ENCODE results near the gene RAMP1. TPM values are rescaled to one million over a fixed set of nuclear protein-coding genes. Genes with fewer than 3 reads are reported as not detected.

The RAMP1 gene
- total and polyA plus RNA-seq, 9 of the 15 experiments (the other 6 are each of a cell fraction or from before 2014, with no cell fraction given) = 0.72 to 0.77 TPM; not detected in 7

GRCh38 chr2:237916296-237916695 is 56.9 kb downstream of the RAMP1 start:
- in situ Hi-C loops (cut with MboI) (no loop called here), intact Hi-C loops (cut with micrococcal nuclease) (no loop called here)
- TF ChIP-seq HDAC2 (IDR thresholded peaks at IDR 0.05) = no peak
- TF ChIP-seq ELF2 (CRISPR knock-in tag; IDR thresholded peaks at IDR 0.05) = no peak
- TF ChIP-seq KDM2B (CRISPR knock-in tag; IDR thresholded peaks at IDR 0.05) = no peak
- no peak for TF ChIP-seq SIN3B (IDR thresholded peaks at IDR 0.05; ENCODE audit: low read depth)
- no peak for TF ChIP-seq NR2F6 (CRISPR knock-in tag; IDR thresholded peaks at IDR 0.05)
- no peak for TF ChIP-seq KDM1A (IDR thresholded peaks at IDR 0.05)
- TF ChIP-seq ZC3H4 (CRISPR knock-in tag; IDR thresholded peaks at IDR 0.05; ENCODE audit: borderline replicate concordance) = no peak
- H3K36me3 ChIP-seq (ENCODE audit: control insufficient read depth, insufficient read depth, low read length) = no peaks in the 10 kb centered on the region
- WGBS (ENCODE audit: insufficient coverage, low coverage, missing lambda C conversion rate) = 78% methylated on average over 8 of the region's 13 CpGs
- no peaks in the 10 kb centered on the region for H3K27me3 ChIP-seq (ENCODE audit: control insufficient read depth in 2 of 2, insufficient read depth in 2 of 2, low read length in 2 of 2)
- no peak overlapping the region for H3K27ac ChIP-seq (ENCODE audit: extremely low read depth, low read depth, low read length)
- no peaks in the 10 kb centered on the region for H3K9me1 ChIP-seq (ENCODE audit: control insufficient read depth, insufficient read depth, low read length)
- no peak overlapping the region for H3K9ac ChIP-seq (ENCODE audit: insufficient read depth in 1 of 2, low read depth in 2 of 2, low read length in 2 of 2)
- no TSS peak for BruUV-seq (replicated peaks)
- DNase-seq (ENCODE audit: extremely low read depth in 1 of 4, low spot score in 3 of 4) (no peak), ATAC-seq (no peak), FAIRE-seq (no peak)
- peaks cover 0 to 12% of the 10 kb centered on the region in 2 experiments; a peak in 2 of 5 replicates for H3K4me1 ChIP-seq (replicated peaks in 1 of 2; ENCODE audit: control insufficient read depth in 2 of 2, insufficient read depth in 2 of 2, low read length in 2 of 2)
- POLR2A ChIA-PET = interaction anchor here (0.7 kb wide), 1 partner anchor 95 kb away, joined by 5 read pairs; no protein-coding TSS in a partner anchor
- H4K20me1 ChIP-seq (replicated peaks; ENCODE audit: control insufficient read depth, insufficient read depth, low read length) = no peaks in the 10 kb centered on the region
- H3K9me3 ChIP-seq (replicated peaks; ENCODE audit: control insufficient read depth, insufficient read depth, low read depth, low read length) = no peaks in the 10 kb centered on the region
- CTCF ChIA-PET (ENCODE audit: low intra/inter-chr PET ratio) = no interaction called here
- no peak overlapping the region for H2AFZ ChIP-seq (ENCODE audit: low read depth, low read length)
- H3K79me2 ChIP-seq (ENCODE audit: control insufficient read depth, insufficient read depth, low read length) = no peaks in the 10 kb centered on the region
- H3K4me2 ChIP-seq (ENCODE audit: insufficient read depth, low read length) = no peak overlapping the region
- no peak overlapping the region for H3K4me3 ChIP-seq

DNA sequence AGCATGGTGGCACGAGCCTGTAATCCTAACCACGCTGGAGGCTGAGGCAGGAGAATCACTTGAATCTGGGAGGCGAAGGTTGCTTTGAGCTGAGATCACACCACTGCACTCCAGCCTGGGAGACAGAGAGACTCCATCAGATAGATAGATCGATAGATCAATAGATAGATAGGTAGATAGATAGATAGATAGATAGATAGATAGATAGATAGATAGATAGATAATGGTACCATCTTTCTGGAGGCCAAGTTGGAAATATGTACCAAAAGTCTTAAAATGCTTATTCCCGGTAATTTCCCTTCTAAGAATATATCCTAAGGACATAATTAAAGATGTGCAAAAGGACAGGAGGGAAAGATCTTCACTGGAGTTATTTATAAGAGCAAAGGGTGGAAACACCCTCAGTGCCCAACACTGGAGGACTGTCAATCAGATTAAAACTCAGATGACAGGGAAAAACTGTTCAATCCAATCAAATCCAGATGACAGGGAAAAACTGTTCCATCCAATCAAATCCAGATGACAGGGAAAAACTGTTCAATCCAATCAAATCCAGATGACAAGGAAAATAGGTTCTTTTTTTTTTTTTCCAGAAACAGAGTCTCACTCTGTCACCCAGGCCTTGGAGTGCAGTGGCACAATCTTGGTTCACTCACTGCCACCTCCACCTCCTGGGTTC is 58.4 kb downstream of the RAMP1 start:
- Histone ChIP-seq H3K79me2 (ENCODE audit: control insufficient read depth, insufficient read depth, low read length) (no peaks in the 10 kb centered on the region), H3K4me2 (ENCODE audit: insufficient read depth, low read length) (no peak overlapping the region), H3K9ac (ENCODE audit: insufficient read depth in 1 of 2, low read depth in 2 of 2, low read length in 2 of 2) (no peak overlapping the region), H3K9me1 (ENCODE audit: control insufficient read depth, insufficient read depth, low read length) (no peaks in the 10 kb centered on the region), H3K9me3 (replicated peaks; ENCODE audit: control insufficient read depth, insufficient read depth, low read depth, low read length) (no peaks in the 10 kb centered on the region), H4K20me1 (replicated peaks; ENCODE audit: control insufficient read depth, insufficient read depth, low read length) (no peaks in the 10 kb centered on the region), H3K27me3 (ENCODE audit: control insufficient read depth in 2 of 2, insufficient read depth in 2 of 2, low read length in 2 of 2) (no peaks in the 10 kb centered on the region), H3K27ac (ENCODE audit: extremely low read depth, low read depth, low read length) (no peak overlapping the region), H3K4me1 (replicated peaks in 1 of 2; ENCODE audit: control insufficient read depth in 2 of 2, insufficient read depth in 2 of 2, low read length in 2 of 2) (peaks cover 0 to 10% of the 10 kb centered on the region in 2 experiments; a peak in 2 of 5 replicates), H3K36me3 (ENCODE audit: control insufficient read depth, insufficient read depth, low read length) (no peaks in the 10 kb centered on the region), H2AFZ (ENCODE audit: low read depth, low read length) (no peak overlapping the region), H3K4me3 (no peak overlapping the region)
- in situ Hi-C loops (cut with MboI) (no loop called here), intact Hi-C loops (cut with micrococcal nuclease) (no loop called here)
- ATAC-seq = no peak
- CTCF ChIA-PET (ENCODE audit: low intra/inter-chr PET ratio) = no interaction called here
- TF ChIP-seq RFX5 (IDR thresholded peaks at IDR 0.05; ENCODE audit: low read depth, low read length) (no peak), MTA1 (IDR thresholded peaks at IDR 0.05; ENCODE audit: borderline replicate concordance) (0 out of 2 replicates have a peak, but pooled peaks have one; percentile 54), BHLHE40 (IDR thresholded peaks at IDR 0.05; ENCODE audit: low read length) (no peak), DACH1 (IDR thresholded peaks at IDR 0.05; ENCODE audit: partially characterized antibody) (peak; percentile 97), GATAD2B (IDR thresholded peaks at IDR 0.05; ENCODE audit: borderline replicate concordance) (peak; percentile 64; the same call in 1 of the 2 replicates), GTF2E2 (tag; IDR thresholded peaks at IDR 0.05) (no peak)
- TF ChIP-seq, protein P1, sequence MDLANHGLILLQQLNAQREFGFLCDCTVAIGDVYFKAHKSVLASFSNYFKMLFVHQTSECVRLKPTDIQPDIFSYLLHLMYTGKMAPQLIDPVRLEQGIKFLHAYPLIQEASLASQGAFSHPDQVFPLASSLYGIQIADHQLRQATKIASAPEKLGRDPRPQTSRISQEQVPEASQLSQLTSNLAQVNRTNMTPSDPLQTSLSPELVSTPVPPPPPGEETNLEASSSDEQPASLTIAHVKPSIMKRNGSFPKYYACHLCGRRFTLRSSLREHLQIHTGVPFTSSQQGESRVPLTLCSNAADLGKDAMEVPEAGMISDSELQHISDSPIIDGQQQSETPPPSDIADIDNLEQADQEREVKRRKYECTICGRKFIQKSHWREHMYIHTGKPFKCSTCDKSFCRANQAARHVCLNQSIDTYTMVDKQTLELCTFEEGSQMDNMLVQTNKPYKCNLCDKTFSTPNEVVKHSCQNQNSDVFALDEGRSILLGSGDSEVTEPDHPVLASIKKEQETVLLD (IDR thresholded peaks at IDR 0.05) = peak; percentile 47; the same call in 1 of the 2 replicates
- 38% methylated on average over 5 of the region's 5 CpGs for WGBS (ENCODE audit: insufficient coverage, low coverage, missing lambda C conversion rate)
- DNase-seq (ENCODE audit: extremely low read depth in 1 of 4, low spot score in 3 of 4) = no peak
- POLR2A ChIA-PET = no interaction called here
- BruUV-seq (replicated peaks) = no TSS peak
- no peak for FAIRE-seq
